HG03469 (cell line): ENCODE results near the gene ZBTB48.
"Not testable (repeated sequence)": the region's sequence is repeated elsewhere in the genome, so short reads cannot be mapped to it uniquely, and the experiment has no call there.

Experiments
- ATAC-seq: cut with Tn5 transposase; IDR thresholded peaks from one replicate; pipeline ENCODE4 v1.9.1; 2021; ENCODE audit warnings: mild to moderate bottlenecking, moderate library complexity, moderate number of reproducible peaks; ENCODE audit not compliant: unreplicated experiment

Gene ZBTB48

GRCh38 chr1:6590046-6590445 lies 10.3 kb downstream of the ZBTB48 start:
- no peak for ATAC-seq

- no peak for ATAC-seq
These were observed 11.4 kb downstream of the ZBTB48 start for GRCh38 chr1:6591222-6591621.

GRCh38 chr1:6591644-6592043 lies 11.8 kb downstream of the ZBTB48 start:
- ATAC-seq = no peak

- ATAC-seq = no peak
These were observed 12.6 kb downstream of the ZBTB48 start for GRCh38 chr1:6592441-6592840.

- ATAC-seq = no peak
These were observed 13.2 kb downstream of the ZBTB48 start for GRCh38 chr1:6592865-6593593.

GRCh38 chr1:6593810-6594209 lies 14.0 kb downstream of the ZBTB48 start:
- no peak for ATAC-seq

GRCh38 chr1:6594977-6595740 lies 15.4 kb downstream of the ZBTB48 start:
- ATAC-seq = no peak

- ATAC-seq = no peak
These were observed 16.6 kb downstream of the ZBTB48 start for GRCh38 chr1:6596351-6596750.

GRCh38 chr1:6596886-6597776 lies 17.3 kb downstream of the ZBTB48 start:
- ATAC-seq = no peak

GRCh38 chr1:6597777-6598131 lies 18.0 kb downstream of the ZBTB48 start:
- ATAC-seq = no peak

GRCh38 chr1:6599141-6599975 lies 19.6 kb downstream of the ZBTB48 start:
- ATAC-seq = no peak

GRCh38 chr1:6599991-6600390 lies 20.2 kb downstream of the ZBTB48 start:
- not testable (repeated sequence) for ATAC-seq

GRCh38 chr1:6600410-6601048 lies 20.7 kb downstream of the ZBTB48 start:
- no peak for ATAC-seq

- no peak for ATAC-seq
These were observed 21.5 kb downstream of the ZBTB48 start for GRCh38 chr1:6601049-6601922.

- ATAC-seq = peak; percentile 5
These were observed 22.3 kb downstream of the ZBTB48 start for GRCh38 chr1:6601923-6602668.

GRCh38 chr1:6602669-6603237 lies 23.0 kb downstream of the ZBTB48 start, which contains the start of gene KLHL21:
Gene KLHL21, minus strand, starts transcription at chr1:6602869. Its CDS starts 52 bp downstream, at chr1:6602817.
- peak; percentile 30 for ATAC-seq

- peak; percentile 3 for ATAC-seq
These were observed 23.6 kb downstream of the ZBTB48 start for GRCh38 chr1:6603238-6603914.
